Suppressor macrophage (primary cell): ENCODE results near the gene IQGAP1.
A peak's percentile ranks its signal among the peaks of the same experiment; 100 is the strongest.
"Not testable (repeated sequence)": the region's sequence is repeated elsewhere in the genome, so short reads cannot be mapped to it uniquely, and the experiment has no call there.

Experiments
- DNase-seq, 4 experiments: peaks; one replicate each; pipeline ENCODE4 v3.0.0-alpha.2; 2020 to 2022

The IQGAP1 gene

DNA sequence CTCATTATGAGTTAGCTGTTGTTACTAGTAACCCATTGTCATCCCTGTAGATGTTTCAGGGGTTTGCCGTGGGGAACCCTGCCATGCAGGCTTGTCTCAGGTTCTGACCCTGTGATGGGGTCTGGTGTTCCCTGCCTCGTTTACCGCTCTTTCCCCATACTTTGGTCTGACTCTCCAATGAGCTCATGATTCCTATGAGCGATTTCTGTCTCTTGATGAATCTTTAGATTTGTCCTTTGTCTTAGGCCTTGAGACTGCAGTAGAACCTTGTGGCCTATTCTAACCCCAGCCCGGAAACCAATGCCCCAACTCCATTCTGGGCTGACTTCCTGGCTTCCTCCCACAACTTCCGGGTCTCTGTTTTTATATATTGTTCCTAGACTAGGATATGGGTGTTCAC lies 11.3 kb upstream of the IQGAP1 start:
- peak in 3 of 4 experiments; percentile 43 to 63 (median 48) for DNase-seq

DNA sequence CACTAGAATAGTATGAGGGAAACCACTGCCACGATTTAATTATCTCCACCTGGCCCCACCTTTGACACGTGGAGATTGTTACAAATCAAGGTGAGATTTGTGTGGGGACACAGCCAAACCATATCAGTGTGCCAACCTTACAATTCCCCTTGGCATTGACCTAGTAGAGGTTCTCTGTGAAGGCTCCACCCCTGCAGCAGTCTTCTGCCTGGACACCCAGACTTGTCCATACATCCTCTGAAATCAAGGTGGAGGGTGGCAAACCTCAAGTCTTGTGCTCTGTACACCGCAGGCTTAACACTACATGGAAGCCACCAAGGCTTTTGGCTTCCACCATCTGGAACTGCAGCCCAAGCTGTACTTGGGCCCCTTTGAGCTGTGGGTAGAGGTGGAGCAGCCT lies 8.8 kb upstream of the IQGAP1 start:
- no peak for DNase-seq

GRCh38 chr15:90381515-90381914 lies 6.5 kb upstream of the IQGAP1 start:
- DNase-seq = no peak

GRCh38 chr15:90382320-90382719 lies 5.7 kb upstream of the IQGAP1 start:
- peak; percentile 49 to 85 (median 72) for DNase-seq

GRCh38 chr15:90386221-90386620 lies 1.8 kb upstream of the IQGAP1 start:
- no peak for DNase-seq

DNA sequence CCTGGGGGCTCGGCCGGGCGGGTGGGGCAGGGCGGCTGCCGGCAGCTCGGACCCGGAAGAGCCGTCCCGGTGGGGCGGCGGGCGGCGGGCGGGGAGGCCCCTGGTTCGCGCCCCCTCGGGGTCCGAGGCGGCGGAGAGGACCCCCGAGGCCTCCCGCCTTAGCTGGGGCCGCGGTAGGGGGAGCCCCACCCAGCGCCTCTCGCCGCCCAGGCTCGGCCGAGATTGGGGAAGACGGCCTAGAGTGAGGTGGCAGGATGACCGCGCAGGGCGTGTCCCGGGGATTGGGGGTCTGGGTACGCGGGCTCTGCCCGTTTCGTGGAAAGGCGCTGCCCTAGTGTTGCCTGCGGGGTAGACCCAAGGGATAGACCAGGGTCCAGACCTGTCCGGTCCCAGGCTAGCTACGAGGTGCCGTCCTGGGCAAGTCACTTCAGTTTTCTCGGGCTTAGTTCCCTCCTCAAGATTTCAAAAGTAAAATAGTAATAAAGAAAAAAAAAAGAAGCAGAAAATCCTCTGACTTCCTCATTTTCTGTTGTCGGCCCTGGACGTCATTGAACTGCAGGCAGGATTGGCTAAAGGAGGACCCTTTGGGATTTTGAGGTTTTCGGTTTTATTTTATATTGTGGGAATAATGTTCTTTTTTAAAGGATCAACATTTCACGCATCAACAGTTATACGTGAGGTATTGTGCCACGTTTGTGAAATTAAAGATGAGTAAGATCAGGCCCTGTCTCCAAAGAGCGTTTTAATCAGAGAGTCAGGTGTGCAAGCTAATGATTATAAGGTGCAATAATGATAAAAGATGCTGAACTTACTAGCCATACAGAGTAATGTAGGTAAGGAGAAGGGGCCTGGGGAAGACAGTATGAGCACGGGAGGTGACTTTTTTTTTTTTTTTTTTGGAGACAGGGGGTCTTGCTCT lies 679 bp downstream of the IQGAP1 start:
- DNase-seq = peak; percentile 87 to 90 (median 88)

DNA sequence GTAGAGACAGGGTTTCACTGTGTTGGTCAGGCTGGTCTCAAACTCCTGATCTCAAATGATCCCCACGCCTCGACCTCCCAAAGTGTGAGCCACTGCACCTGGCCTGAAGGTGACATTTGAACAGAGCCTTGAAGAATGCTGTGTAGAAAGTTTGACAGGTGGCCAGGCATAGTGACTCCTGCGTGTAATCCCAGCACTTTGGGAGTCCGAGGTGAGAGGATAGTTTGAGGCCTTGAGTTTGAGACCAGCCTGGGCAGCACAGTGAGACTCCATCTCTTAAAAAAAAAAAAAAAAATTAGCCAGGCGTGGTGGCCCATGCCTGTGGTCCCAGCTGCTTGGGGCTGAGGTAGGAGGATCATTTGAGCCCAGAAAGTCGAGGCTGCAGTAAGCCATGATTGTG lies 1.5 kb downstream of the IQGAP1 start:
- DNase-seq = no peak

DNA sequence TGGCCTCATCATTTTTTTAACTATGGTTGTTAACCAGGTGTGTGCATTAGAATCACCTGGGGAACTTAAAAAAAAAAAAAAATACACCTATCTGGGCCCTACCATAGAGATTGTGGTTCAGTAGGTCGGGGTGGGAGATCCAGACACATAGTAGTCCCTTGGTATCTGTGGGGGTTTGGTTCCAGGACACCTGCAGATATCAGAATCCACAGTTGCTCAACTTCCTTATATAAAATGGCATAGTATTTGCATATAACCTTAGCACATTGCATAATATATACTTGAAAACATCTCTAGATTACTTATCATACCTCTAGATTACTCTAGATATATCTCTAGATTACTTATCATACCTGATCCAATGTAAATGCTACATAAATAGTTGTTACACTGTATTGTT lies 5.0 kb downstream of the IQGAP1 start:
- DNase-seq = no peak

- no peak for DNase-seq
These were observed 6.0 kb downstream of the IQGAP1 start for GRCh38 chr15:90394074-90394473.

- DNase-seq = no peak
These were observed 6.9 kb downstream of the IQGAP1 start for GRCh38 chr15:90394748-90395442.

DNA sequence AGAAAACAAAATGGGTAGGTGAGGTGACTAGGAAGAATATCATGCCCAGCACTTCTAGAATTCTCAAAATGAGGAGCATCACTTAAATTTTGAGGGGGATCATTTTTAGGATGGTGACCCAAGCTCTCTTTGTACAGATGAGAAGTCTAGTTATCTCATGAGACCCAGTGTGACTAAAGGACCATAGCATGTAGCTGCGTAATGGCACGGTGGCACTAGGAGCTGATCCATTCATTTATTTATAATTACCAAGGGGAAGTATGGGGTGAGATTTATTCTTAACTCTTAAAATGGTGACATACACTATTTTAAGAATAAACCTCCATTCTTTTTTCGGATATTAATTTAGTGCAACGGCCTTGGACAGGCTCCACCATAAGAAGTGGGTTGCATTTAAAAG lies 8.3 kb downstream of the IQGAP1 start:
- DNase-seq = no peak

GRCh38 chr15:90400005-90400758 lies 12.1 kb downstream of the IQGAP1 start:
- DNase-seq = peak in 1 of 4 experiments; percentile 39

- DNase-seq = peak; percentile 82 to 95 (median 90)
These were observed 12.8 kb downstream of the IQGAP1 start for GRCh38 chr15:90400759-90401314.

DNA sequence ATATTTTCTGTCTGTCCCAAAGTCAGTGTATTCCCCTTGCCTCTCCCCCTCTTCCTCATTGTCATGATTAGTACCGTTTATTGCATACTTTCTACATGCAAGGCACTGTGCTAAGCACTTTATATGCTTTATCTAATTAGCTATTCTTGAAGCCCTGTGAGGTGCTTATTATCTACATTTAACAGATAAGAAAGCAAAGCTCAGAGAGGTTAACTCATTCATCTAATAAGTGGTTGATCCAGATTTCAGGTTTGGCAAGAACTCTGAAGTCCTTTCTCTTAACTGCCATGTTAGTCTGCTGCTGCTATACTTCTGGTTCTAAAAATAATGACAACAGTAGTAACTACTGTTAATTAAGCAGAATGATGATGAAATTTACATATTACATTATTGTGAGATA lies 13.5 kb downstream of the IQGAP1 start:
- DNase-seq = no peak

- DNase-seq = peak; percentile 70 to 91 (median 86)
These were observed 14.2 kb downstream of the IQGAP1 start for GRCh38 chr15:90402223-90402622.

DNA sequence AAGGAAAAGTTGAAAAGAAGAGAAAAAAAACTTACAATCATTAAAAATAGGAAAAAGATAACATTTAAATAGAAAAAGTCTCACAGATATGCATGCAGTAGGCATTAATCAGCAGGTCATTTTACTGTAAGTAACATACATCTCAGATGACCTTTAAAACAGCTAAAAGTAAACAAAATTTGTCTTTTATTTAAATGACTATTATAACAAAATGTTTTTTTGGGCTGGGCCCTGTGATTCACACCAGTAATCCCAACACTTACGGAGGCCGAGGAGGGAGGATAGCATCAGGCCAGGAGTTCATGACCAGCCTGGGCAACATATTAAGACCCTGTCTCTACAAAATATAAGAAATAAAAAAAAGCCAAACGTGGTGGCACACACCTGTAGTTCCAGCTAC lies 14.7 kb downstream of the IQGAP1 start:
- DNase-seq = no peak

GRCh38 chr15:90405055-90405607 lies 17.1 kb downstream of the IQGAP1 start:
- DNase-seq = no peak

DNA sequence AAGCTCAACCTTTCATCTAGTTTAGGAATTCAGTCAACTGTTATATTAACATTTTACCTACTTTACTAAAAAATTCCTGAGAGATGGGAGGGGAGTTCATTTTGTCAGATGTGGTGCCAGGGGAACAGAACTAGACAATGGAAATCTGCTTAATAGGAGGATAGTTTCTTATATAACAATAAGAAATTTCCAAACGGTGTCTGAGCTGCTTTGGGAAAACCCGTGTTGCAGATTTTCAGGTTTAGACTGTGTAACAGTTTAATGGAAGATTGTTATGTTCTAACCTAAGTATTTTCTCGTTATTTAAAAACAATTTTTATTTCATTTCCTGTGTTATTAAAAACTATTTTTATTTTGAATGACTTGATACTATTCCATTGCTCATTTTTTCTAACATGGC lies 19.3 kb downstream of the IQGAP1 start:
- no peak for DNase-seq

- DNase-seq = peak in 3 of 4 experiments; percentile 14 to 72 (median 67)
These were observed 19.9 kb downstream of the IQGAP1 start for GRCh38 chr15:90407871-90408317.

GRCh38 chr15:90408657-90409056 lies 20.6 kb downstream of the IQGAP1 start:
- DNase-seq = no peak

DNA sequence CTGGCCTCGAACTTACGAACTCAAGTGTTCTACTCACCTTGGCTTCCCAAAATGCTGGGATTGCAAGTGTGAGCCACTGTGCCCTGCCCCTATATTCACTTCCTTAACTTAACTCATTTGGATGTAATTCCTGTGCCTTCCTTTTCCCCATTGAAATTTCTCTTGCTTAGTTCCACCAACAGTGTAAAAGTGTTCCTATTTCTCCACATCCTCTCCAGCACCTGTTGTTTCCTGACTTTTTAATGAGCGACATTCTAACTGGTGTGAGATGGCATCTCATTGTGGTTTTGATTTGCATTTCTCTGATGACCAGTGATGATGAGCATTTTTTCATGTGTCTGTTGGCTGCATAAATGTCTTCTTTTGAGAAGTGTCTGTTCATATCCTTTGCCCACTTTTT lies 21.5 kb downstream of the IQGAP1 start:
- not testable (repeated sequence) for DNase-seq

DNA sequence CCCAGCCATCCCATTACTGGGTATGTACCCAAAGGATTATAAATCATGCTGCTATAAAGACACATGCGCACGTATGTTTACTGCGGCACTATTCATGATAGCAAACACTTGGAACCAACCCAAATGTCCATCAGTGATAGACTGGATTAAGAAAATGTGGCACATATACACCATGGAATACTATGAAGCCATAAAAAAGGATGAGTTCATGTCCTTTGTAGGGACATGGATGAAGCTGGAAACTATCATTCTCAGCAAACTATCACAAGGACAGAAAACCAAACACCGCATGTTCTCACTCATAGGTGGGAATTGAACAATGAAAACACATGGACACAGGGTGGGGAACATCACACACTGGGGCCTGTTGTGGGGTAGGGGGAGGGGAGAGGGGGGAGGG lies 22.3 kb downstream of the IQGAP1 start:
- not testable (repeated sequence) for DNase-seq
